IMR-90 (cell line): Measurements from ENCODE around the gene PISD. TPM values are rescaled to one million over a fixed set of nuclear protein-coding genes. Genes with fewer than 3 reads are reported as not detected.
"Not testable (repeated sequence)": the region's sequence is repeated elsewhere in the genome, so short reads cannot be mapped to it uniquely, and the experiment has no call there.

Source experiments
- ATAC-seq: fragments of 200-7000 bp; cut with Tn5 transposase; 2 replicates; pipeline ENCODE4 v1.9.1; 2020; ENCODE audit warnings: low read depth, mild to moderate bottlenecking, moderate library complexity
- BruUV-seq: library from RNA; stranded (reverse); fragments of 400-500 nt; replicated peaks from 2 replicates; lab custom pipeline; 2021; lab: Mats Ljungman, UMichigan
- CTCF ChIA-PET: fragments of 300-600 bp; formaldehyde crosslinking; extraction: SDS; loops from one replicate; lab custom pipeline; 2021; ENCODE audit warnings: antibody characterized with exemption; lab: Yijun Ruan, JAX
- POLR2A ChIA-PET: fragments of 300-600 bp; sonication (Branson Sonifier 250); formaldehyde crosslinking; loops from one replicate; lab custom pipeline; 2022; ENCODE audit warnings: antibody characterized with exemption; ENCODE audit not compliant: unreplicated experiment; lab: Charles Lee
- DNase-seq: peaks from one replicate; pipeline ENCODE4 v3.0.0; 2013
- H2AFZ ChIP-seq: replicated peaks from 2 replicates; pipeline ENCODE3; 2013; ENCODE audit warnings: low read length, mild to moderate bottlenecking; ENCODE audit not compliant: poor library complexity
- H2AK5ac ChIP-seq: 2 replicates; pipeline ENCODE4 v1.6.1; 2013; ENCODE audit warnings: low read depth, low read length, inconsistent platforms
- H2AK9ac ChIP-seq: replicated peaks from 2 replicates; pipeline ENCODE3; 2013; ENCODE audit warnings: mild to moderate bottlenecking, low read depth, low read length, moderate library complexity; ENCODE audit not compliant: poor library complexity
- H2BK120ac ChIP-seq: 2 replicates; pipeline ENCODE4 v1.6.1; 2013; ENCODE audit warnings: low read depth, low read length, inconsistent platforms
- H2BK15ac ChIP-seq: 3 replicates; pipeline ENCODE4 v1.6.1; 2013; ENCODE audit warnings: low read depth, low read length, inconsistent platforms
- H2BK20ac ChIP-seq: 2 replicates; pipeline ENCODE4 v1.6.1; 2013; ENCODE audit warnings: low read depth, mild to moderate bottlenecking, inconsistent platforms, low read length, moderate library complexity
- H2BK5ac ChIP-seq: 2 replicates; pipeline ENCODE4 v1.6.1; 2013; ENCODE audit warnings: mild to moderate bottlenecking, low read depth, low read length, inconsistent platforms; ENCODE audit not compliant: poor library complexity, severe bottlenecking
- H3K14ac ChIP-seq: replicated peaks from 2 replicates; pipeline ENCODE4 v1.6.1; 2013; ENCODE audit warnings: low read depth, low read length, inconsistent platforms
- H3K18ac ChIP-seq: 2 replicates; pipeline ENCODE4 v1.6.1; 2013; ENCODE audit warnings: low read depth, low read length, control low read depth
- H3K23ac ChIP-seq: 2 replicates; pipeline ENCODE4 v1.6.1; 2013; ENCODE audit warnings: low read depth, low read length, inconsistent platforms
- H3K27ac ChIP-seq: 2 replicates; pipeline ENCODE4 v1.5.1; 2013; ENCODE audit warnings: mild to moderate bottlenecking, control low read depth, low read length; ENCODE audit not compliant: insufficient read depth
- H3K27me3 ChIP-seq: 2 replicates; pipeline ENCODE4 v1.6.1; 2013; ENCODE audit warnings: low read length; ENCODE audit not compliant: control insufficient read depth, insufficient read depth
- H3K36me3 ChIP-seq: 2 replicates; pipeline ENCODE4 v1.6.1; 2013; ENCODE audit warnings: low read length, mixed read lengths; ENCODE audit not compliant: control insufficient read depth, insufficient read depth
- H3K4ac ChIP-seq: 2 replicates; pipeline ENCODE4 v1.6.1; 2013; ENCODE audit warnings: low read depth, low read length, inconsistent platforms
- H3K4me1 ChIP-seq: 2 replicates; pipeline ENCODE4 v1.6.1; 2013; ENCODE audit warnings: low read length, mixed read lengths; ENCODE audit not compliant: control insufficient read depth, insufficient read depth
- H3K4me2 ChIP-seq: 2 replicates; pipeline ENCODE4 v1.6.1; 2013; ENCODE audit warnings: low read depth, mild to moderate bottlenecking, control low read depth, low read length, moderate library complexity
- H3K4me3 ChIP-seq: 2 replicates; pipeline ENCODE4 v1.5.1; 2013; ENCODE audit warnings: low read depth, mild to moderate bottlenecking, control low read depth, low read length, moderate library complexity; ENCODE audit not compliant: insufficient read depth
- H3K56ac ChIP-seq: 2 replicates; pipeline ENCODE4 v1.6.1; 2013; ENCODE audit warnings: low read length, inconsistent platforms; ENCODE audit not compliant: insufficient read depth; ENCODE audit errors: extremely low read depth
- H3K79me1 ChIP-seq, 2 experiments: 2 replicates each; pipeline ENCODE4 v1.6.1; 2013; ENCODE audit warnings: low read length in 2 of 2, inconsistent platforms in 1 of 2, low read depth in 1 of 2
- H3K9ac ChIP-seq: 2 replicates; pipeline ENCODE4 v1.6.1; 2013; ENCODE audit warnings: low read depth, low read length, control low read depth
- H3K9me1 ChIP-seq: 2 replicates; pipeline ENCODE4 v1.6.1; 2013; ENCODE audit warnings: low read length, inconsistent platforms; ENCODE audit not compliant: insufficient read depth
- H3K9me3 ChIP-seq: 2 replicates; pipeline ENCODE4 v1.6.1; 2013; ENCODE audit warnings: low read length; ENCODE audit not compliant: control insufficient read depth, insufficient read depth
- H4K20me1 ChIP-seq: 2 replicates; pipeline ENCODE4 v1.6.1; 2013; ENCODE audit warnings: low read length, inconsistent platforms; ENCODE audit not compliant: insufficient read depth
- H4K5ac ChIP-seq: 2 replicates; pipeline ENCODE4 v1.6.1; 2013; ENCODE audit warnings: mild to moderate bottlenecking, low read depth, low read length, control low read depth
- H4K8ac ChIP-seq, 2 experiments: 2 replicates each; pipeline ENCODE4 v1.6.1; 2013; ENCODE audit warnings: low read depth in 2 of 2, low read length in 2 of 2, control low read depth in 1 of 2, inconsistent platforms in 1 of 2
- H4K91ac ChIP-seq: 2 replicates; pipeline ENCODE4 v1.6.1; 2013; ENCODE audit warnings: low read depth, low read length, inconsistent platforms; ENCODE audit not compliant: insufficient read depth
- BHLHE40 ChIP-seq: fragments of 150-350 bp; IDR thresholded peaks from 2 replicates; pipeline ENCODE4 v1.6.1; 2016; ENCODE audit warnings: mild to moderate bottlenecking, low read depth, low read length
- CHD1 ChIP-seq: IDR thresholded peaks from 2 replicates; pipeline ENCODE4 v1.6.1; 2012; ENCODE audit warnings: low read depth, low read length, improper control_type of control experiment
- ELK1 ChIP-seq: fragments of 150-350 bp; IDR thresholded peaks from 2 replicates; pipeline ENCODE4 v1.6.1; 2016; ENCODE audit warnings: low read depth, mild to moderate bottlenecking, low read length, moderate library complexity, borderline replicate concordance
- FOS ChIP-seq: fragments of 150-350 bp; IDR thresholded peaks from 2 replicates; pipeline ENCODE4 v1.6.1; 2016; ENCODE audit warnings: low read depth, low read length
- MAFK ChIP-seq: IDR thresholded peaks from 2 replicates; pipeline ENCODE4 v1.6.1; 2012; ENCODE audit warnings: low read depth, low read length, improper control_type of control experiment
- MAZ ChIP-seq: IDR thresholded peaks from 2 replicates; pipeline ENCODE4 v1.6.1; 2012; ENCODE audit warnings: low read depth, mild to moderate bottlenecking, low read length, improper control_type of control experiment, moderate library complexity, borderline replicate concordance
- MXI1 ChIP-seq: IDR thresholded peaks from 2 replicates; pipeline ENCODE4 v1.6.1; 2012; ENCODE audit warnings: low read depth, mild to moderate bottlenecking, low read length, moderate library complexity, borderline replicate concordance
- POLR2A ChIP-seq: IDR thresholded peaks from 2 replicates; pipeline ENCODE4 v1.6.1; 2012; ENCODE audit warnings: mild to moderate bottlenecking, low read depth, low read length
- WGBS, 2 experiments: methylation state at CpG; one replicate each; pipeline versions ENCODE4 v1.1.5 to v1.1.7; 2013; ENCODE audit warnings: missing lambda C conversion rate in 2 of 2; ENCODE audit not compliant: insufficient read length in 1 of 2; ENCODE audit errors: extremely low coverage in 2 of 2; 5-methylcytosine and 5-hydroxymethylcytosine counted together
- dilution Hi-C: fragments of 300-500 bp; cut with HindIII; formaldehyde crosslinking; loops from one replicate; pipeline ENCODE4 v1.14.3; 2018; ENCODE audit warnings: low sequenced_read_pairs; ENCODE audit not compliant: unreplicated experiment
- in situ Hi-C: fragments of 300-500 bp; cut with MboI; formaldehyde crosslinking; loops from 3 replicates; pipeline ENCODE4 v1.14.3; 2019; ENCODE audit warnings: low sequenced_read_pairs, inconsistent platforms, mixed read lengths
- intact Hi-C: fragments of 100-400 bp; cut with micrococcal nuclease; formaldehyde crosslinking; loops from 2 replicates; pipeline ENCODE4 v1.10.0; 2022
- polyA plus RNA-seq, 3 experiments: library from polyadenylated mRNA; depleted of rRNA; stranded (reverse); fragments of >200 nt; gene quantifications; 2 replicates each; pipeline ENCODE4 v1.2.3, GENCODE V29; 2012; ENCODE audit warnings: low replicate concordance in 1 of 3
- total RNA-seq: library from RNA; depleted of rRNA; stranded (reverse); fragments of >200 nt; gene quantifications from 2 replicates; pipeline ENCODE4 v1.2.3, GENCODE V29; 2012

PISD gene
- total and polyA plus RNA-seq, 2 of the 4 experiments (the other 2 are of a cell fraction): 34.1 to 48.8 TPM

DNA sequence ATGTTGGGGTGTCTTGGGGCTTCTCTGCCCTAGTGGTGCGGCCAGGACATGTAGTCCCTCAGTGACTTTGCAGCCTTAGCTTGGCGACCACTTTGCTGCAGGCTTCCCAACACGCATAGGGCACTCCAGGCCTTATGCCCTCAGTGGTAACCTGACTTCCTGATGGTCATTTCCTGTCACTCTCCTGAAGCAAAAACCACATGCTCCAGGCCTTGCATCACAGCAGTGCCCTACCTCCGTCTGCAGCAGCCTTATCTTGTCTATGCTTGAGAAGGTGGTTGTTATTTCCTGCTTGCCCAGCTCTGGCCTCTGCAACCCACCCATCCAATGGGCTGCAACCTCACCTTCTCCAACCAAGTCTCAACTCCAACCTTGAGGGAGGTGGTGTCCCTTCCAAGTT is 33.4 kb upstream of the PISD start:
- H3K79me1 ChIP-seq: peaks cover 16 to 20% of the 10 kb centered on the region in 2 experiments; a peak in 3 of 4 replicates
- no peaks in the 10 kb centered on the region for H3K27me3 ChIP-seq
- CTCF ChIA-PET: interaction anchor here (0.7 kb wide), 1 partner anchor 12 kb away, joined by 3 read pairs; no protein-coding TSS in a partner anchor
- H2AK9ac ChIP-seq: peak overlapping the region; percentile 18
- H2BK15ac ChIP-seq: no peak overlapping the region
- H4K20me1 ChIP-seq: no peaks in the 10 kb centered on the region
- ATAC-seq: no peak
- dilution Hi-C loops (no loop called here), intact Hi-C loops (no loop called here), in situ Hi-C loops (loop anchor here (25.0 kb wide), 1 partner anchor 392 kb away; no protein-coding TSS in a partner anchor)
- H4K8ac ChIP-seq: no peak overlapping the region
- H3K4me2 ChIP-seq: no peak overlapping the region
- peaks cover 34% of the 10 kb centered on the region for H3K36me3 ChIP-seq
- no peak overlapping the region for H2BK120ac ChIP-seq
- no peak overlapping the region for H4K5ac ChIP-seq
- H3K18ac ChIP-seq: no peak overlapping the region
- peaks cover 10% of the 10 kb centered on the region for H3K9me1 ChIP-seq
- no peak overlapping the region for H4K91ac ChIP-seq
- no peak overlapping the region for H2BK20ac ChIP-seq
- H2AK5ac ChIP-seq: no peak overlapping the region
- BruUV-seq: no TSS peak
- H3K4me3 ChIP-seq: no peak overlapping the region
- no peak for TF ChIP-seq MAZ
- no peak for TF ChIP-seq ELK1
- TF ChIP-seq FOS: no peak
- TF ChIP-seq BHLHE40: no peak
- TF ChIP-seq MXI1: no peak
- TF ChIP-seq CHD1: no peak
- no peak for TF ChIP-seq MAFK
- TF ChIP-seq POLR2A: no peak
- POLR2A ChIA-PET: no interaction called here
- H2BK5ac ChIP-seq: no peak overlapping the region
- 87% methylated on average over 3 of the region's 4 CpGs; no CpG with 5 or more reads in 1 of the 2 experiments for WGBS, 2 experiments
- H3K9me3 ChIP-seq: no peaks in the 10 kb centered on the region
- no peak overlapping the region for H3K4ac ChIP-seq
- no peak overlapping the region for H3K9ac ChIP-seq
- H2AFZ ChIP-seq: no peak overlapping the region
- DNase-seq: no peak
- H3K27ac ChIP-seq: no peak overlapping the region
- no peak overlapping the region for H3K23ac ChIP-seq
- H3K4me1 ChIP-seq: no peaks in the 10 kb centered on the region
- no peak overlapping the region for H3K14ac ChIP-seq
- no peak overlapping the region for H3K56ac ChIP-seq

- H2BK15ac ChIP-seq, H3K56ac ChIP-seq, H3K18ac ChIP-seq, H3K27ac ChIP-seq, H3K9me3 ChIP-seq, H2AFZ ChIP-seq, H2BK120ac ChIP-seq, H3K9ac ChIP-seq, BruUV-seq, H2BK20ac ChIP-seq, H3K4ac ChIP-seq, H3K23ac ChIP-seq, ATAC-seq, H4K8ac ChIP-seq, H3K4me2 ChIP-seq, H4K20me1 ChIP-seq, dilution Hi-C loops, H3K27me3 ChIP-seq, H3K14ac ChIP-seq, CTCF ChIA-PET, H2AK5ac ChIP-seq, intact Hi-C loops, H4K5ac ChIP-seq, DNase-seq, POLR2A ChIA-PET, H4K91ac ChIP-seq, H2BK5ac ChIP-seq, H2AK9ac ChIP-seq, H3K4me1 ChIP-seq, H3K4me3 ChIP-seq: not testable (repeated sequence)
- in situ Hi-C loops: loop anchor here (25.0 kb wide), 1 partner anchor 393 kb away; no protein-coding TSS in a partner anchor
- peaks cover 10% of the 10 kb centered on the region for H3K9me1 ChIP-seq
- peaks cover 16 to 20% of the 10 kb centered on the region in 2 experiments; a peak in 3 of 4 replicates for H3K79me1 ChIP-seq
- WGBS, 2 experiments: 100% methylated on average over 3 of the region's 11 CpGs; no CpG with 5 or more reads in 1 of the 2 experiments
- H3K36me3 ChIP-seq: peaks cover 33% of the 10 kb centered on the region
Measured at GRCh38 chr22:31694046-31694445, 32.0 kb upstream of the PISD start.
